HG03196 (cell line): Measurements from ENCODE around the gene SLC35A3.
"Not testable (repeated sequence)": the region's sequence is repeated elsewhere in the genome, so short reads cannot be mapped to it uniquely, and the experiment has no call there.

ENCODE experiments used
- ATAC-seq: cut with Tn5 transposase; IDR thresholded peaks from one replicate; pipeline ENCODE4 v1.9.1; 2021; ENCODE audit not compliant: unreplicated experiment

Gene SLC35A3

GRCh38 chr1:100034470-100034869 is 64.7 kb downstream of the SLC35A3 start:
- no peak for ATAC-seq

- no peak for ATAC-seq
These were observed 65.4 kb downstream of the SLC35A3 start for GRCh38 chr1:100035214-100035613.

GRCh38 chr1:100036718-100037655 is 67.2 kb downstream of the SLC35A3 start:
- ATAC-seq: no peak

GRCh38 chr1:100037656-100037926 is 67.8 kb downstream of the SLC35A3 start:
- ATAC-seq: no peak

GRCh38 chr1:100037927-100038659 is 68.3 kb downstream of the SLC35A3 start:
- peak; percentile 89 for ATAC-seq

GRCh38 chr1:100038660-100039287 is 69.0 kb downstream of the SLC35A3 start:
- ATAC-seq: peak; percentile 43

GRCh38 chr1:100039591-100039990 is 69.8 kb downstream of the SLC35A3 start:
- ATAC-seq: no peak

GRCh38 chr1:100045206-100045605 is 75.4 kb downstream of the SLC35A3 start:
- no peak for ATAC-seq

GRCh38 chr1:100047235-100047708 is 77.5 kb downstream of the SLC35A3 start:
- not testable (repeated sequence) for ATAC-seq

GRCh38 chr1:100050139-100050538 is 80.3 kb downstream of the SLC35A3 start:
- ATAC-seq: no peak

- ATAC-seq: no peak
These were observed 81.6 kb downstream of the SLC35A3 start for GRCh38 chr1:100051401-100051800.

- no peak for ATAC-seq
These were observed 82.1 kb downstream of the SLC35A3 start for GRCh38 chr1:100051893-100052292.

- ATAC-seq: no peak
These were observed 83.3 kb downstream of the SLC35A3 start for GRCh38 chr1:100053119-100053518.

GRCh38 chr1:100053727-100054126 is 83.9 kb downstream of the SLC35A3 start:
- no peak for ATAC-seq

GRCh38 chr1:100061681-100062080 is 91.9 kb downstream of the SLC35A3 start:
- no peak for ATAC-seq

GRCh38 chr1:100065183-100065968 is 95.6 kb downstream of the SLC35A3 start:
- ATAC-seq: no peak

- no peak for ATAC-seq
These were observed 96.1 kb downstream of the SLC35A3 start for GRCh38 chr1:100065969-100066227.

GRCh38 chr1:100070201-100070939 is 100.6 kb downstream of the SLC35A3 start:
- ATAC-seq: no peak

- no peak for ATAC-seq
These were observed 103.7 kb downstream of the SLC35A3 start for GRCh38 chr1:100073531-100073930.

- no peak for ATAC-seq
These were observed 105.0 kb downstream of the SLC35A3 start for GRCh38 chr1:100074604-100075395.
